SIG-M5 treated with dmso at 0.1 percent for 504 hours (cell line): ENCODE measurements around the gene USF1.
"Not testable (repeated sequence)": the region's sequence is repeated elsewhere in the genome, so short reads cannot be mapped to it uniquely, and the experiment has no call there.

Source experiments
- DNase-seq: peaks from one replicate; lab custom pipeline; 2025; ENCODE audit not compliant: unreplicated experiment; lab: John Stamatoyannopoulos, UW

The USF1 gene

DNA sequence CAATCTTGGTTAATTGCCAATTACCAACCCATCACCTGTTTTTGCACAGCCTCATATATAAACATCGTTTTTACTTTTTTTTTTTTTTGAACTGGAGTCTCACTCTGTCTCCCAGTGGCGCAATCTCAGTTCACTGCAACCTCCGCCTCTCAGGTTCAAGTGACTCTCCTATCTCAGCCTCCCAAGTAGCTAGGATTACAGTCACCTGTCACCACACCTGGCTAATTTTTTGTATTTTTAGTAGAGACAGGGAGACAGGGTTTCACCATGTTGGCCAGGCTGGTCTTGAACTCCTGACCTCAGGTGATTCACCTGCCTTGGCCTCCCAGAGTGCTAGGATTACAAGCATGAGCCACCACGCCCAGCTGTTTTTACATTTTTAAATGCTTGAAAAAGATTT, 53.7 kb downstream of the USF1 start:
- DNase-seq, result not testable (repeated sequence)
